AML-193 (cell line): Measurements from ENCODE around the gene TRIO.
"Not testable (repeated sequence)": the region's sequence is repeated elsewhere in the genome, so short reads cannot be mapped to it uniquely, and the experiment has no call there.

Source experiments
- DNase-seq, 2 experiments: peaks; one replicate each; lab custom pipeline; 2025; lab: John Stamatoyannopoulos, UW

TRIO gene

GRCh38 chr5:14186059-14186830 is 43.1 kb downstream of the TRIO start:
- DNase-seq: no peak

- no peak for DNase-seq
Measured at GRCh38 chr5:14187157-14187556, 44.0 kb downstream of the TRIO start.

- DNase-seq: no peak
Measured at GRCh38 chr5:14187660-14188059, 44.5 kb downstream of the TRIO start.

- no peak for DNase-seq
Measured at GRCh38 chr5:14188778-14189177, 45.6 kb downstream of the TRIO start.

GRCh38 chr5:14189680-14190079 is 46.5 kb downstream of the TRIO start:
- no peak for DNase-seq

GRCh38 chr5:14190194-14191164 is 47.3 kb downstream of the TRIO start:
- no peak for DNase-seq

- DNase-seq: no peak
Measured at GRCh38 chr5:14191325-14191724, 48.2 kb downstream of the TRIO start.

GRCh38 chr5:14193496-14193895 is 50.4 kb downstream of the TRIO start:
- no peak for DNase-seq

GRCh38 chr5:14195588-14195987 is 52.4 kb downstream of the TRIO start:
- no peak for DNase-seq

GRCh38 chr5:14197056-14197455 is 53.9 kb downstream of the TRIO start:
- DNase-seq: no peak

- DNase-seq: no peak
Measured at GRCh38 chr5:14199902-14200301, 56.8 kb downstream of the TRIO start.

GRCh38 chr5:14200312-14200990 is 57.3 kb downstream of the TRIO start:
- DNase-seq: no peak

GRCh38 chr5:14201325-14202045 is 58.3 kb downstream of the TRIO start:
- no peak for DNase-seq

GRCh38 chr5:14202462-14202861 is 59.3 kb downstream of the TRIO start:
- DNase-seq: no peak

- no peak for DNase-seq
Measured at GRCh38 chr5:14204011-14204670, 61.0 kb downstream of the TRIO start.

- no peak for DNase-seq
Measured at GRCh38 chr5:14204785-14205321, 61.7 kb downstream of the TRIO start.

GRCh38 chr5:14206028-14206725 is 63.0 kb downstream of the TRIO start:
- no peak for DNase-seq

- DNase-seq: not testable (repeated sequence)
Measured at GRCh38 chr5:14207428-14207827, 64.3 kb downstream of the TRIO start.

GRCh38 chr5:14208071-14209021 is 65.2 kb downstream of the TRIO start:
- DNase-seq: no peak
